HT1080 (cell line): Measurements from ENCODE around the gene NDUFC2. TPM values are rescaled to one million over a fixed set of nuclear protein-coding genes. Genes with fewer than 3 reads are reported as not detected.
A peak's percentile ranks its signal among the peaks of the same experiment; 100 is the strongest.
"Not testable (repeated sequence)": the region's sequence is repeated elsewhere in the genome, so short reads cannot be mapped to it uniquely, and the experiment has no call there.

Experiments used
- DNase-seq: peaks from one replicate; pipeline ENCODE4 v3.0.0-alpha.2; 2015; ENCODE audit warnings: low read depth
- total RNA-seq: library from RNA; depleted of rRNA; stranded (reverse); fragments of >200 nt; shearing (Covaris generic); gene quantifications from 2 replicates; pipeline ENCODE4 v1.2.3, GENCODE V29; 2014

The NDUFC2 gene
- total RNA-seq, 1 experiment from 2014 or later, result 244 TPM

DNA sequence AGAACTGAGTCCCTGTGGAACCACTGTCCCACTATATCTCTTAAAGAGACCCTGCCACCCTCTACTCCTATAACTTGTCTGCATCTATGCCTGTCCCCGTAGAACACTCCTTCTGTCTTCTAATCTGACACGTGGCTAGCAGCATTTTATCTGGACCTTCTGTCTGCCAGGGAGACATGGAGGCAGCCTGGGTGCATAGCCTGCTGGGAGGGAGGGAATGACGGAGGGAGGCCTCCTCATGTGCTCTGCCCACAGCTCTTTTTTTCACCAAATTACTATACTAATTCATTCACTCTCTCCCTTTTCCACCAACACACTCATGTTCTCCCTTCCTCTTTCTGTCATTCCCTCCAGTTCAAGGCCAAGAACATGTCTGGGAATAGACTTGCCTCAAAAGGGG lies 23.6 kb downstream of the NDUFC2 start:
- no peak for DNase-seq

DNA sequence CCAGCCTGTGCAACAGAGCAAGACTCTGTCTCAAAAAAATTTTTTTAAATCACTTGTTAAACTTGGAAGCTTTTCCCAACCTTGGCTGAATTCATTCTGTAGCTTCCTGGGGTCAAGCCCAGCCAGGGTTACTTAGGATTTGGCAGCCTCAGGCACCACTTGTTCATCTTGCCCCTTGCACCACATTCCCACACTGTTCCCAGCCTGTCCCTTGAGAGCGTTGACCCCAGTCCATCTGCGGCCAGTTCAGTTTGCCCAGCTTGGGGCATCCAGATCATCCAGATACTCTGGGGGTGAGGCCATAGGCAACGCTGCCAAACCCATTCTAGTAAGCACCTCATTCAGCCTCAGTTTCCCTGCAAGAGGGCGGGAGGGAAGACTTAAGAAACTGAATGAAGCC lies 24.7 kb downstream of the NDUFC2 start:
- DNase-seq, result no peak

DNA sequence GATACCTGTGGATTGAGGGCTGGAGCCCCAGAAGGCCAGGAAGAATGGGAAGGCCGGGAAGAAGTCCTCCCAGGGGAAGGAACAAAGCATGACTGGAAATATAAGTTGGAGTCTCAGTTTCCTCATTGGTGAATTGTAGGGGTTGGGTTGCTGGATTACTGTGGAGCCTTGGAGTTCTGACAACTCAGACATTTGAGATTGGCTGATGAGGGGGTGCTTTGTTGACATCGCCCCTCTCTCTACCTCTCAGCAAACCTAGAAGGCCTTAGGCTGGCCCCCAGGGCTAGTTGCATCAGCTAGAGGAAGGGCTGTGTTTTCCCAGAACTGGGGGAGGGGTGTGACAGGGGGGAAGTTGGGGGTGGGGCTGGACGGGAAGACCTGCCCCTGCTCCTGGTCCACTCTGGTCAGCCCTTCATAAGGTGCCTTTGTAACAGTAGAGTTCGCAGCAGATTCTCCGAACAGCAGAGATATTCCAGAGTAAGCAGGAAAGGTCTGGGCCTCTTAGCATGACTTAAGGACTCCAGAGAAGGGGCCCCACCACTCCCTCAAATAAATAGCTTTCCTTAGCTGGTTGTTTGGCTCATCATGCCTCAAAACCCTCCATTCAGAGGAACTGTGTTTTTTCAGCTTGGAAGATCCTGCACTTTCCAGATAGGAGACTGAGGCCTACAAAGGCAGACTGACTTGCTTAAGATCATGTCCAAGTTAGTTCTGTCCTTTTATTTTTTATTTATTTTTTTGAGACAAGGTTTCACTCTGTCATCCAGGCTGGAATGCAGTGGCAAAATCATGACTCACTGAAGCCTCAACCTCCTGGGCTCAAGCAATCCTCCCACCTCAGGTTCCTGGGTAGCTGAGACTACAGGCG lies 28.5 kb downstream of the NDUFC2 start:
- peak; percentile 92 for DNase-seq

DNA sequence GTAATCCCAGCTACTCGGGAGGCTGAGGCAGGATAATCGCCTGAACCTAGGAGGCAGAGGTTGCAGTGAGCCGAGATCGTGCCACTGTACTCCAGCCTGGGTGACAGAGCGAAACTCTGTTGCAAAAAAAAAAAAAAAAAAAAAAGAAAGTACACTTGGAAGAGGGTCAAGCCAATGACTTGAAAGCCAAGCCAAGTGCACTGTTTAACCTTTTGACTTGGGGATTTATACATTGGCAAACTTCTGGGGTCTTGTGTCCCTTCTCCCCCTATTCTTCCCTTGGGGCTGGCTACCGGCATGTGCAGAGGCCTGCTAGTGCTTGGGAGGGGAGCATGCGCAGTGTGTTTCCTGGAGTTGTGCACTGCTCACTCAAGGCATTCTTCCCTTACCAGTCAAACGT lies 30.3 kb downstream of the NDUFC2 start:
- DNase-seq, result no peak

DNA sequence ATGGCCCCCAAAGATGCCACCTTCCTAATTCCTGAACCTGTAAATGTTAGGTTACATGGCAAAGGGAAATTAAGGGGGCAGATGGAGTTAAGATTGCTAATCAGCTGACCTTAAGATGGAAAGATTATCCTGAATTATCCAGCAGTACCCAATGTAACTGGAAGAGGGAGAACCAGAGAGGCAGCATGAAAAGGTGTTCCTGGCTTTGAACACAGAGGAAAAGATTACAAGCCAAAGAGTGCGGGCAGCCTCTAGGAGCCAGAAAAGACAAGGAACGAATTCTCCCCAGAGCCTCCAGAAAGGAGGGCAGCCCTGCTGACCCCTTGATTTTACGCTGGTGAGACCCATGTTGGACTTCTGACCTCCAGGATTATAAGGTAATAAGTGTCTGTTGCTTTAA lies 31.1 kb downstream of the NDUFC2 start:
- no peak for DNase-seq

DNA sequence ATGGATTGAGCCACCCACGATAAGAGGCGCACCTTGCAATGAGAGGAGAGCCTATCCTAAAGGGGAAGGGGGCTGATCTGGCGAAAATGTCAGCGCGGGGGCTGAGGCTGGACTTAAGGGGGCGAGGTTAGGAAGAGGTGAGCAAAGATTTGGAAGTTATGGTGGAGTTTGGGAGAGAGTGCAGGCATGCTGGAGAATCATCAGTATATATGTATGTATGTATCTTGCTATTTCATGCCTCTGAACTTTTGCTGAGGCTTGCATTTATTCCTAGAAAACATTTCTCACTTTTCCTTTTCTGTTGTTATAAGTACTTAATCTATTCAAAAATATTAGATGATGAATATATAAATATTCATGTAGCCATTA lies 33.2 kb downstream of the NDUFC2 start:
- no peak for DNase-seq

DNA sequence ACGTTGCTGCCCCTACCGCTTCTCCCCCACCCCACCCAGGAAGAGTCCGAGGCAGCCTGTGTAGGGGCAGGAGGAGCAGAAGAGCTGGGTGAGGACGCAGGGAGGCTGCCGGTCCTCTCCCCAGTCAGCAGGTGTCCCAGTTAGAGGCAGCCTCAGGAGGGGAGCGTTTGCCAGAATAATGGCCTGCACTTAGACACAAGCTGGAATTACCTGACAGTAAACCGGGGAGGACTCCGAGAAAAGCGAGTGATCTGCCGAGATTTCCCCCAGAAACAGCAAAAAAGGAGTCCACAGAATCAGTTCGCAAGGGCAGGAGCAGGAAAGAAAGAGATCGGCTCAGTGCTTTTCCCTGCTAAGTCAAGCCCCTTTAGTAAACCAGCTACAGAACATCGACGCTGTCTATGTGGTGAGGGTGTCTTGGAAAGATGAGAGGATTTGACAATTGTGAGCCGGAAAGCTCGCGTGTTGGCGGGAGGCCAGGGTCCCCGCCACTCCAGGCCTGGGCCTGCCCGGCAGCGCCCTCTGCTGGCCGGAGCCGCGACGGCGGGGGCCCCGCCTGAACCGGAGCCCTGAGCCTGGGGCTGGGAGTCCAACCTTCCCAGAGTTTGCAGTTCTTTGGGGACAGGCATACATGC lies 33.7 kb downstream of the NDUFC2 start:
- DNase-seq, result peak; percentile 72

DNA sequence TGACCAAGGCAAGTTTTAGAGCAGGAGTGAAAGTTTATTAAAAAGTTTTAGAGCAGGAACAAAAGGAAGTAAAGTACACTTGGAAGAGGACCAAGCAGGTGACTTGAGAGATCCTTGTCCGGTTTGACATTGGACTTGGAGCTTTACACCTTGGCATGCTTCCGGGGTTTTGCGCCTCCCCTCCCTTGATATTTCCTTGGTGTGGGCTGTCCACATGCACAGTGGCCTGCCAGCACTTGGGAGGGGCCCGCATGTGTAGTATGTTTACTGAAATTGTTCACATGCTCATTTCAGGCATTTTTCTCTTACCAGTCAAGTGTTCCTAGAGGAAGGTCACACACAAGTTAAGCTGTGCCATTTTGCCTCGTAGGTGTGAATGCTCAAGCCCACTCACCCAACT lies 35.0 kb downstream of the NDUFC2 start:
- no peak for DNase-seq

DNA sequence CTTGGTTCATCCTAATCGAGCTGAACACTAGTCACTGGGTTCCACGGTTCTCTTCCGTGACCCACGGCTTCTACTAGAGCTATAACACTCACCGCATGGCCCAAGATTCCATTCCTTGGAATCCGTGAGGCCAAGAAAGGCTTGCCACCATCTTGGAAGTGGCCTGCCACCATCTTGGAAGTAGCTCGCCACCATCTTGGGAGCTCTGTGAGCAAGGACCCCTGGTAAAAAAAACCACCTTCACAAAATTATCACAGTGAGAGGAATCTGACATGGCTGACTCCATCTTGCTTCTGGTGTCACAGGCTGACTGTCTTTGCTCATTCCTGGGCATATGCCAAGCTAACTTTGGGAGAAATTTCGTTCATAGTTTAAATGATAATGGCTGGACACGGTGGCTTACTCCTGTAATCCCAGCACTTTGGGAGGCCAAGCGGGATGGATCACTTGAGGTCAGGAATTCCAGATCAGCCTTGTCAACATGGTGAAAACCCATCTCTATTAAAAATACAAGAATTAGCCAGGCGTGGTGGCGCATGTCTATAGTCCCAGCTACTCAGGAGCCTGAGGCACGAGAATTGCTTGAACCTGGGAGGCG lies 37.7 kb downstream of the NDUFC2 start:
- DNase-seq, result no peak

DNA sequence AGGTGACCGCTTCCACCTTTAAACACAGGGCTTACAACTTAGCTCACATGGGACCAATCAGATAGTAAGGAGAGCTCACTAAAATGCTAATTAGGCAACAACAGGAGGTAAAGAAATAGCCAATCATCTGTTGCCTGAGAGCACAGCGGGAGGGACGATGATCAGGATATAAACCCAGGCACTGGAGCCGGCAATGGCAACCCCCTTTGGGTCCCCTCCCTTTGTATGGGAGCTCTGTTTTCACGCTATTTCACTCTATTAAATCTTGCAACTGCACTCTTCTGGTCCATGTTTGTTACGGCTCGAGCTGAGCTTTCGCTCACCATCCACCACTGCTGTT lies 38.3 kb downstream of the NDUFC2 start:
- not testable (repeated sequence) for DNase-seq

DNA sequence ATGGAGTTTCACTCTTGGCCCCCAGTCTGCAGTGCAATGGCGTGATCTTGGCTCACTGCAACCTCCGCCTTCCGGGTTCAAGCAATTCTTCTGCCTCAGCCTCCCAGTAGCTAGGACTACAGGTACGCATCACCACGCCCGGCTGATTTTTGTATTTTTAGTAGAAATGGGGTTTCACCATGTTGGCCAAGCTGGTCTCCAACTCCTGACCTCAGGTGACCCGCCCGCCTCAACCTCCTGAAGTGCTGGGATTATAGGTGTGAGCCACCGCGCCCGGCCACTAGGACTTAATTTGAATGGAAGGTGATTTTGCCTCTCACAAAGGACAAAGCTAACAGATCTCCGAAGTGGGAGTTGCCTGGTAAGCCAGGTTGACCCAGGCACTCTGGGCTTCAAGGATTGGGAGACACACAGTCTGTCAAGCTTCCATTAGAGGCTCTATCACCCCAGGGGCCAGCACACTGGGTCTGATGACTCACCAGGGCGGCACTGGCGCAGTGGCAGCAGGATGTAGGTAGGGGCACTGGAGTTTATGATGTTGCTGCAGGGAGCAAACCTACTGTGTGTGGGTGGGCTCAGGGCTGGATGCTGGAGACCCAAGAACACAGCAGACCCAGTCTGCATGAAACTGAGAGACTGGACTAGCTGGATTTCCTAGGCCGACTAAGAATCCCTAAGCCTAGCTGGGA lies 38.8 kb downstream of the NDUFC2 start:
- peak; percentile 68 for DNase-seq

DNA sequence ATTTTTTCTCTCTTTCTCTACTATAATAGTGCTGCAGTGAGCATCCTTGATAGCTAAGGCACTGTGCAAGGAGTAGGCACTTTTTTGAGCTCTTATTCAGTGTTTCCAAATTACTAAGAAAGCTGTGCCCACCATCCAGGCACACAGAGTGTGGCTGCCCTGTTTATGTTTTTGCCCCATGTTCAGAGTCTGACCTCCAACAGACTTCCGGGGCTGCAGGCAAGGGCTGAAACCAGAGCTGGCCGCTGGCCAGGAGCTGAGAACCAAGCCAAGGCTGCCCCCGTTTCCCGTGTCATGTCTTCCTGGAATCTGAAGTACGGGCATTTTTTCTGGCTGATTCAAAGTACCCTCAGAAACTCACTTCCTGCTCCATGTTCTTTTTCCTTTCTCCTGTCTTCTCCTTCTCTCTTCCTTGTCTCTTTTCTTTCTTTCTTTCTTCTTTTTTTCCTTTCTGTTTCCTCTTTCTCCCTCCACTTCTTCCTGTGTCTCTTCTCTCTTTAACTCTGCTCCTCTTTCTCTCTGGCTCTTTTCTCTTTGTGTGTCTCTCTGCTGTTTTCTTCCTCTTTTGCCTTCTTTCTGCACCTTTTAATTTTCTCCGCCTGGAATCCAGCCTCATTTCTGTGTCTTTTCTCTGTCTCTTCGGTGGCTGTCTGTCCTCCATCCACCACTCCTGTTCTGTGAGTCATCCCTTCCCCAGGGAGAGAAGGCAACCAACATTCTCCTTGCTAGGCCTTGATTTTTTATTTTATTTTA lies 39.6 kb downstream of the NDUFC2 start:
- DNase-seq, result peak; percentile 89

DNA sequence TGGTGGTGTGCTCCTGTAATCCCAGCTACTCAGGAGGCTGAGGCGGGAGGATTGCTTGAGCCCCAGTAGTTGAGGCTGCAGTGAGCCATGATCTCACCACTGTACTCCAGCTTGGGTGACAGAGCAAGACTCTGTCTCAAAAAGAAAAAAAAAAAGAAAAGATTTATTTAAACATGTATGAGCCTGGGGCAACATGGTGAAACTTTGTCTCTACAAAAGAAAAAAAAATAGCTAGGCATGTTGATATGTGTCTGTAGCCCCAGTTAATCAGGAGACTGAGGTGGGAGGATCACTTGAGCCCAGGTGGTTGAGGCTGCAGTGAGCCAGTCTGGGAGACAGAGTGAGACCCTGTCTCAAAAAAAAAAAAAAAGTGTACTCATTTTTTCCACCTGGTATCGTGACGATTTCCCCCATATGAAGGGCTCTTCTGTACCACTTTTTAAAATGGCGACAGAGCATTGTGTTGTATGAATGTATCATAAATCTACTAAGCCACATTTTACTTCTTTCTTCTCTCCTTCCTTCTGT lies 40.2 kb downstream of the NDUFC2 start:
- no peak for DNase-seq

DNA sequence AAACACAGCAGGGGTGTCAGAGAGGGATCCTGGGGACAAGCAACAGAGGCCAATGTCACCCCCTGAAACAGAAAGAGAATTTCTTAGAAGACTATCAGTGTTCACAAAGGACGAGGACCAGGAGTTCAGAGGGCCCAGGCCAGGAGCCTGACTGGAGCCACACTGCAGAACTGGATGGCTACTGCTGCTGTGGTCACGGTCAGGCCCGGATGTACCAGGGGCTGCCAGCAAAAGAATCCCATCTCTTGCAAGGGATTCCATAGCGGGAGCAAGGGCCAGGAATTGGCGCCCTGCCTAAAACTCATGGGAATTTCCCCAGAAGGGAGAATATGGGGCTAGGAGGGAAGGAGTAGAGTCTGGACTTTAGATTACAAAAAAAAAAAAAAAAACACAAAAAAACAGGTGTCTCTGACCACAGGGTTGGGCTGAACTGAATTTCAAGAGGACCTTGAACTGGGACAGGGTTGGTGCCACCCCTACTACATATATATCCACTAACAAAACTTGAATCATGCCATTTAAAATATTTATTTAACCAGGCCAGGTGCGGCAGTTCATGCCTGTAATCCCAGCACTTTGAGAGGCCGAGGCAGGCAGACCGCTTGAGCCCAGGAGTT lies 40.9 kb downstream of the NDUFC2 start:
- no peak for DNase-seq

DNA sequence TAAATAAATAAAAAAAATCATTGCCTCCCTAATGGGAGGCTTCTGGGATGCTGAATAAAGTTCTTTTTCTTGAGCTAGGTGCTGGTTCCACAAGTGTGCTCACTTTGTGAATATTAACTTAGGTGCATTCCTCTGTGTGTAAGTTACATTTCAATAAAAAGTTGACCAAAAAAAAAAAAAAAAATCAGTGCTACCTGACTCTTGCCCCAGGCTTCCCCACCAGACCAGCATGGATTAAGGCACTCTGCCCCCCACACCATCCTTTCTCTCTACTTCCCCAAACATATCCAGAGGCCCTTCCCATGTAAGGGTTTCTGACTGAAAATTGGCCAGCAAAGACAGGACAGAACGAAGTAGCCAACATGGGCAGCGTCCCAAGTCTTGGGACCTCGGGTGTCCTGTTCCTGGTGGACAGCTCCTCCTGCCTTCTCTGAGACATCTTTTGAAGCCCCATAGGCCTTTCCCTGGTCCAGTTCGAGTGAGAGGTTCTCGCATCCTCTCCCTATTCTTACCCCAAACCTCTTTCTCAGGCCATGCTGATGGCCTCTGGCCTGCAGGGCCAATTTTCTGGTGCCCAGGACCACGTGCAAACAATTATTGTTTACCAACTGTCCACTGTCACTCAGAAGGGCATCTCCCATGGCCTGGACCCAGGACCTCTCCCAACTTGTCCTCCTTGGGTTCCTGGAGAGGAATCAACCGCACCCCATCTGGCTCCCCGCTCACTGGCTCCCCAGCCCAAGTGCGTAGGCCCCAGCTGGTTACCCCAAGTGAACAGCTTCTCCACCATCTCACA lies 41.6 kb downstream of the NDUFC2 start:
- no peak for DNase-seq

DNA sequence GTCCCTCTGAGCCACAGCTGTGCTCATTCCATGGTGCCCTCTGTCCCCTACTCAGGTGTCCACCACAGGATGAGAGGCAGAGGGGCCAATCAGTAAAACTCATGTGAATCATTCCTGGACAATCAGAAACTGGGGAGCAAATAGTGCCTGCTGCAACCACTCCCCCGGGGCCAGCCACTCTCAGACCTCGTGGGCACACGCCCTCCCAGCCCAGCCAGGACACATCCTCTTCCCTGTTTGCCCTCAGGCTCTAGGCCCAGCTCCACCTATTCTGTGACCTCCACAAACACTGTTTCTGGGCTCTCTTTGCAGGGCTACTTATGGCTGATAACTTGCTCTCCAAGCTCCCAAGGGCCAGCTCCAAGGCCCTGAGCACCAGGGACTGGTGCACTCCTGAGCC lies 42.6 kb downstream of the NDUFC2 start:
- no peak for DNase-seq

DNA sequence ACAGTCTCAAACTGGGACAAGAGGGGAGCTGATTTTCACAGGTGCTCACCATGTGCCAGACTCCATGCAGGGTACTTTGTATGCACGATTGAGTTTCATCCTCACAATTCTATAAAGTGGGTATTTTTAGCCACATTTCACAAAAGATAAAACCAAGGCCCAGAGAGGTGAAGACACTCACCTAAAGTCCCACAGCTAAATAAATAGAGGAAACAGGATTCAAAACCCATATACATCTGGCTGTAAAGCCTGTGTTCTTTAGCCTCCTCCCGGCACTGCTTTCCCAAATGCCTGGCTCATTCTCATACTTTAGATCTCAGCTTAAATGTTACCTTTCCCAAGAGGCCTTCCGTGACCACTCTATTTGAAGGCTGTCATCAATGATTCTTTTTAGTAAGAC lies 43.3 kb downstream of the NDUFC2 start:
- no peak for DNase-seq

DNA sequence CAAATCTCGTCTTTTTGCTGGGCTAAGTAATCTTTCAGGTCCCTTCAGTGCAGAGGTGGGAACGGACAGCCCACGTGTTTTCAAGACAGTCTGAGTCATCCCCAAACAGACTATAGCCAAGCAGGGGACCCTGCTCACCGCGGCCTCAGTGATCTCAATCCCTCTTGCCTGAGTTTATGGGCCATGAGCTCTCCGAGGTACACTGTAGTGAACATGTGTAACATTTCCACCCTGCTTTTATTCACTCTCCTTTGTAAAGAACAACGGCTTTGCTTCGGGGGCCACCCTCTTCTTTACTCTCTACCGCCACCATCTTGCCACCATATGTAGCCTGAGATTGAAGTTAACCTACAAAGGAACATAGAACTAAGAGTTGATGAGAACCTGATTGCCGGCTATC lies 45.0 kb downstream of the NDUFC2 start:
- DNase-seq, result no peak

DNA sequence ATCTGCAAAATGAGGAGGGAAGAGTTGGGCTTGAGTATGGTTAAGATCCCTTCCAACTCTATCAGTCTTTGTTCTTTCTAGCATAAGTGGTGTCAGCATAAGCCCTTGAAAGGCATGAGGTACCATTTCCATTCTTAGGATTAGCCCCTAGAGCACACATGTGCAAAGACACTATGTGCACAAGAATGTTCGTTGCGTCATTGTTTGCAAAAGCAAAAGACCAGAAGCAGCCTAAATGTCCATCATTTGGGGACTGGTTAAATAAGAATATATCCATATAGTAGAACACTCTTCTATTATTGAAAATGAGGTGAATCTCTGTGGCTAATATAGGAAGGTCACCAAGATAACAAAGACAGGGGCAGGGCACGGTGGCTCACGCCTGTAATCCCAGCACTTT lies 46.6 kb downstream of the NDUFC2 start:
- no peak for DNase-seq

DNA sequence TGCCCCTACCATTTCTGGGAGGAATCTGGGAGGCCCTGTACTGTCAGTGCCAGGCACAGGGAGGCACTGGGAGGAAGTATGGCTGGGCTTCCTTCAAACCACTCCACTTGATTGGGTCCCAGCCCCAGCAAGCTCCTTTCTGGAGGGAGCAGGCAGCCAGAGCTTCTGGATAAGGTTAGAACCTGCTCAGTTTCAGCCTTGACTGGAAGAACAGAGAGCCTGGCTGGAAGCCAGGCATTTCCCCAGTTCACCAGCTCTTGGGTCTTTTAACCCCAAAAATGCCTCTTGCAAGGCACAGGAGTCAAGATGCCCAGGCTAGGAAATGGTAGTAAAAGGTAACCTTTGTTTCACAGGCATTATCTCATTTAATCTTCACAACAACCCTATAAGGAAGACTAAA lies 47.6 kb downstream of the NDUFC2 start:
- DNase-seq, result no peak
